Transverse colon (tissue), 4 donors: Measurements from ENCODE around the gene LARP4B. TPM values are rescaled to one million over a fixed set of nuclear protein-coding genes. Genes with fewer than 3 reads are reported as not detected.

ENCODE experiments used
- DNase-seq: peaks from one replicate; pipeline ENCODE4 v3.0.0-alpha.2; 2019
- H3K27ac ChIP-seq, 4 donors: fragments of 200-600 bp; sonication (generic); 2 replicates each; pipeline ENCODE4 v1.5.1; 2016 to 2018; ENCODE audit warnings: inconsistent platforms in 4 of 4
- H3K27me3 ChIP-seq: fragments of 200-600 bp; sonication (generic); 2 replicates; pipeline ENCODE4 v1.5.1; 2017; ENCODE audit warnings: inconsistent platforms
- H3K36me3 ChIP-seq, 4 donors: fragments of 200-600 bp; sonication (generic); 2 replicates each; pipeline ENCODE4 v1.5.1; 2017 to 2019; ENCODE audit warnings: inconsistent platforms in 4 of 4
- H3K4me1 ChIP-seq, 4 donors: fragments of 200-600 bp; sonication (generic); 2 replicates each; pipeline ENCODE4 v1.5.1; 2017 to 2020; ENCODE audit warnings: inconsistent platforms in 4 of 4
- H3K4me3 ChIP-seq, 4 donors: fragments of 200-600 bp; sonication (generic); 1 replicate in 1 of 4; 2 replicates in 3 of 4; pipeline versions ENCODE4 v1.5.1 to v1.6.1; 2017 to 2019; ENCODE audit warnings: inconsistent platforms in 4 of 4
- H3K9me3 ChIP-seq, 2 donors: fragments of 200-600 bp; sonication (generic); 2 replicates each; pipeline ENCODE4 v1.5.1; 2017 to 2019; ENCODE audit warnings: inconsistent platforms in 2 of 2
- CTCF ChIP-seq, 5 experiments: fragments of 200-600 bp in 3 of 5; fragments of 450-650 bp in 2 of 5; sonication (generic) in 3 of 5; IDR thresholded peaks; 1 replicate in 2 of 5; 2 replicates in 3 of 5; pipeline ENCODE4 v1.5.1; 2016 to 2017; ENCODE audit warnings: antibody characterized with exemption in 5 of 5, inconsistent platforms in 3 of 5, mild to moderate bottlenecking in 2 of 5, moderate library complexity in 1 of 5
- EP300 ChIP-seq: sonication (generic); formaldehyde crosslinking; IDR thresholded peaks from one replicate; pipeline ENCODE4 v1.6.1; 2017; ENCODE audit warnings: antibody characterized with exemption, low read depth
- POLR2A ChIP-seq: fragments of 450-650 bp; IDR thresholded peaks from one replicate; pipeline ENCODE4 v1.6.1; 2016; ENCODE audit warnings: antibody characterized with exemption, mild to moderate bottlenecking, moderate library complexity
- POLR2AphosphoS5 ChIP-seq, 3 donors: sonication (generic); formaldehyde crosslinking; IDR thresholded peaks; one replicate each; pipeline ENCODE4 v1.6.1; 2016; ENCODE audit warnings: antibody characterized with exemption in 3 of 3
- WGBS, 2 donors: methylation state at CpG; one replicate each; pipeline ENCODE4 v1.1.5; 2018; ENCODE audit warnings: low coverage in 1 of 2; 5-methylcytosine and 5-hydroxymethylcytosine counted together
- in situ Hi-C, 4 donors: fragments of 200-750 bp; cut with MboI; loops; one replicate each; pipeline versions ENCODE4 v1.15.0 to v1.15.1; 2017; ENCODE audit warnings: low sequenced_read_pairs in 3 of 4, low pct_ligation_motif_present in 1 of 4, low pct_unique_long_range_greater_than_20kb in 1 of 4
- intact Hi-C: fragments of 100-400 bp; cut with DNase I; formaldehyde crosslinking; loops from one replicate; pipeline ENCODE4 v1.15.1; 2023; ENCODE audit warnings: low total_unique reads
- total RNA-seq, 4 donors: library from RNA; depleted of rRNA; stranded (reverse); fragments of >200 nt; gene quantifications; one replicate each; pipeline ENCODE4 v1.1.0, GENCODE V29; 2016

LARP4B gene
- total RNA-seq, 4 donors from 2014 or later: 89.2 to 148 (median 96.4) TPM

GRCh38 chr10:968546-969199 is 37.2 kb upstream of the LARP4B start:
- in situ Hi-C loops: no loop called here
- Histone ChIP-seq H3K9me3 (no peaks in the 10 kb centered on the region), H3K27ac (no peak overlapping the region), H3K4me3 (no peak overlapping the region), H3K27me3 (no peaks in the 10 kb centered on the region), H3K4me1 (peaks cover 3 to 17% (median 14%) of the 10 kb centered on the region in 4 donors), H3K36me3 (no peaks in the 10 kb centered on the region)
- TF ChIP-seq EP300: no peak
- TF ChIP-seq POLR2AphosphoS5 (IDR thresholded peaks at IDR 0.05): no peak
- no peak for TF ChIP-seq POLR2A
- no peak for TF ChIP-seq CTCF (IDR thresholded peaks at IDR 0.05)
- 81 to 83% methylated on average over 6 to 17 of the region's 17 CpGs for WGBS, 2 donors
- intact Hi-C loops: no loop called here
- DNase-seq: no peak

GRCh38 chr10:966466-967235 is 35.1 kb upstream of the LARP4B start:
- no peaks in the 10 kb centered on the region for H3K9me3 ChIP-seq
- no peak overlapping the region for H3K4me3 ChIP-seq
- no peak for TF ChIP-seq POLR2A
- WGBS, 2 donors: 85% methylated on average over 20 of the region's 20 CpGs; no CpG with 5 or more reads in 1 of the 2 donors
- no peak overlapping the region for H3K27ac ChIP-seq
- H3K4me1 ChIP-seq: peaks cover 3 to 16% (median 14%) of the 10 kb centered on the region in 4 donors
- intact Hi-C loops (no loop called here), in situ Hi-C loops (no loop called here)
- H3K36me3 ChIP-seq: no peaks in the 10 kb centered on the region
- no peak for DNase-seq
- no peaks in the 10 kb centered on the region for H3K27me3 ChIP-seq

- Histone ChIP-seq H3K4me1 (no peaks in the 10 kb centered on the region), H3K27ac (peak overlapping the region in 1 of 4 donors; percentile 2), H3K27me3 (no peaks in the 10 kb centered on the region), H3K36me3 (no peaks in the 10 kb centered on the region), H3K4me3 (no peak overlapping the region), H3K9me3 (no peaks in the 10 kb centered on the region)
- no peak for TF ChIP-seq POLR2AphosphoS5 (IDR thresholded peaks at IDR 0.05)
- TF ChIP-seq EP300: no peak
- no peak for TF ChIP-seq POLR2A
- TF ChIP-seq CTCF (IDR thresholded peaks at IDR 0.05): no peak
- WGBS, 2 donors: 81% methylated on average over 12 of the region's 20 CpGs; no CpG with 5 or more reads in 1 of the 2 donors
- DNase-seq: no peak
- in situ Hi-C loops: no loop called here
- intact Hi-C loops: no loop called here
These were observed 33.5 kb upstream of the LARP4B start for GRCh38 chr10:964988-965417.

- intact Hi-C loops: no loop called here
These were observed 32.9 kb upstream of the LARP4B start for GRCh38 chr10:964321-964987.

More at GRCh38 chr10:964321-964987, 32.9 kb upstream of the LARP4B start:
- no peak for TF ChIP-seq POLR2AphosphoS5 (IDR thresholded peaks at IDR 0.05)
- TF ChIP-seq EP300: no peak
- no peak for TF ChIP-seq CTCF (IDR thresholded peaks at IDR 0.05)
- TF ChIP-seq POLR2A: no peak
- Histone ChIP-seq H3K4me1 (no peaks in the 10 kb centered on the region), H3K36me3 (no peaks in the 10 kb centered on the region), H3K9me3 (no peaks in the 10 kb centered on the region), H3K4me3 (no peak overlapping the region), H3K27ac (peak overlapping the region in 1 of 4 donors; percentile 2), H3K27me3 (no peaks in the 10 kb centered on the region)
- no peak for DNase-seq
- in situ Hi-C loops: no loop called here
- WGBS, 2 donors: 87% methylated on average over 15 of the region's 15 CpGs; no CpG with 5 or more reads in 1 of the 2 donors
